ENCODE measurements around the gene MDH1B.

DNA sequence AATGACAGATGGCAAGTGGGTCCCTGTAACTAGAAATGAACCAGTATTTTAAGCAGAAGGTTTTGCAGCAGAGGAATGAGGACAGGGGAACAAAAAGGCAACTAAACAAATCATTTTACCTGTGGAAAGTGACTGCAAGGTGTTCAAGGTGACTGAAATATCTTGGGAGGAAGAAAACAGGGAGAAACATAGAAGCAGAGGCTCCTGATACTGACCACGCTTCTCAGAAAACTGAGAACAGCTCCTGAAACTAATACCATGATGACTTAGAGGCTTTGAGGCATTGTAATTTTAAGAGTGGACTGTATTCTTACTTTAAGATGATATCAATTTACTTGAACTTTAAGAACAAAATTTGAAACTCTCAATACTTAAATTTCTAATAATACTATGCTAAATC, 46.8 kb downstream of the MDH1B start, which contains the start of gene DYTN:
- TF ChIP-seq, protein P1, sequence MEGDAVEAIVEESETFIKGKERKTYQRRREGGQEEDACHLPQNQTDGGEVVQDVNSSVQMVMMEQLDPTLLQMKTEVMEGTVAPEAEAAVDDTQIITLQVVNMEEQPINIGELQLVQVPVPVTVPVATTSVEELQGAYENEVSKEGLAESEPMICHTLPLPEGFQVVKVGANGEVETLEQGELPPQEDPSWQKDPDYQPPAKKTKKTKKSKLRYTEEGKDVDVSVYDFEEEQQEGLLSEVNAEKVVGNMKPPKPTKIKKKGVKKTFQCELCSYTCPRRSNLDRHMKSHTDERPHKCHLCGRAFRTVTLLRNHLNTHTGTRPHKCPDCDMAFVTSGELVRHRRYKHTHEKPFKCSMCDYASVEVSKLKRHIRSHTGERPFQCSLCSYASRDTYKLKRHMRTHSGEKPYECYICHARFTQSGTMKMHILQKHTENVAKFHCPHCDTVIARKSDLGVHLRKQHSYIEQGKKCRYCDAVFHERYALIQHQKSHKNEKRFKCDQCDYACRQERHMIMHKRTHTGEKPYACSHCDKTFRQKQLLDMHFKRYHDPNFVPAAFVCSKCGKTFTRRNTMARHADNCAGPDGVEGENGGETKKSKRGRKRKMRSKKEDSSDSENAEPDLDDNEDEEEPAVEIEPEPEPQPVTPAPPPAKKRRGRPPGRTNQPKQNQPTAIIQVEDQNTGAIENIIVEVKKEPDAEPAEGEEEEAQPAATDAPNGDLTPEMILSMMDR (IDR thresholded peaks at IDR 0.05; ENCODE audit: insufficient read depth, low read length, poor library complexity, severe bottlenecking), result no peak
- TF ChIP-seq EZH2phosphoT487 (conservative IDR thresholded peaks at IDR 0.05; ENCODE audit: low read length), result no peak

Data from SU-DHL-6 (cell line).